ENCODE results near the gene HEXIM1. TPM values are rescaled to one million over a fixed set of nuclear protein-coding genes. Genes with fewer than 3 reads are reported as not detected.

The HEXIM1 gene
- 32.9 and 33.3 TPM in 2 replicates for total RNA-seq
- long read RNA-seq, partial matches to known transcripts = 0 of 3 reads
- long read RNA-seq, other reads (novel, unspliced or antisense) = 0 of 3 reads

GRCh38 chr17:45148183-45149036 is at the start of gene HEXIM1:
Gene HEXIM1 (plus strand): TSS chr17:45148475. CDS start chr17:45149191, 716 bp downstream.
- no peaks in the 10 kb centered on the region for H3K36me3 Mint-ChIP-seq (ENCODE audit: insufficient read depth)

GRCh38 chr17:45098869-45099616 is 49.2 kb upstream of the HEXIM1 start:
- H3K36me3 Mint-ChIP-seq (ENCODE audit: insufficient read depth) = peaks cover 25% of the 10 kb centered on the region
- no peaks in the 10 kb centered on the region for H3K27me3 Mint-ChIP-seq
- peak; percentile 82 for DNase-seq (ENCODE audit: low spot score, unreplicated experiment)
- H3K4me1 Mint-ChIP-seq (ENCODE audit: low read depth) = no peaks in the 10 kb centered on the region
- no peak overlapping the region for H3K4me3 Mint-ChIP-seq (ENCODE audit: low read depth)
- H3K27ac Mint-ChIP-seq = peak overlapping the region; percentile 84
- H3K9me3 Mint-ChIP-seq (ENCODE audit: low read depth) = no peaks in the 10 kb centered on the region
- TF ChIP-seq CTCF (IDR thresholded peaks at IDR 0.05; ENCODE audit: unreplicated experiment) = peak; percentile 95

More at GRCh38 chr17:45148183-45149036, at the start of gene HEXIM1:
- Mint-ChIP-seq H3K27ac (peak within 1 kb of the TSS; percentile 100), H3K4me1 (ENCODE audit: low read depth) (peaks cover 26% of the 10 kb centered on the region), H3K9me3 (ENCODE audit: low read depth) (no peaks in the 10 kb centered on the region), H3K4me3 (ENCODE audit: low read depth) (peak within 1 kb of the TSS; percentile 99), H3K27me3 (no peaks in the 10 kb centered on the region)
- TF ChIP-seq CTCF (IDR thresholded peaks at IDR 0.05; ENCODE audit: unreplicated experiment) = no peak
- DNase-seq (ENCODE audit: low spot score, unreplicated experiment) = peak; percentile 98

- H3K9me3 Mint-ChIP-seq (ENCODE audit: low read depth) = no peaks in the 10 kb centered on the region
- no peaks in the 10 kb centered on the region for H3K27me3 Mint-ChIP-seq
- H3K36me3 Mint-ChIP-seq (ENCODE audit: insufficient read depth) = peaks cover 17% of the 10 kb centered on the region
- peak overlapping the region; percentile 8 for H3K27ac Mint-ChIP-seq
- DNase-seq (ENCODE audit: low spot score, unreplicated experiment) = no peak
- H3K4me1 Mint-ChIP-seq (ENCODE audit: low read depth) = no peaks in the 10 kb centered on the region
- no peak overlapping the region for H3K4me3 Mint-ChIP-seq (ENCODE audit: low read depth)
- no peak for TF ChIP-seq CTCF (IDR thresholded peaks at IDR 0.05; ENCODE audit: unreplicated experiment)
Observed at GRCh38 chr17:45101546-45101882, 46.8 kb upstream of the HEXIM1 start.

GRCh38 chr17:45101883-45102811 is 46.1 kb upstream of the HEXIM1 start:
- DNase-seq (ENCODE audit: low spot score, unreplicated experiment) = no peak
- no peak for TF ChIP-seq CTCF (IDR thresholded peaks at IDR 0.05; ENCODE audit: unreplicated experiment)
- H3K9me3 Mint-ChIP-seq (ENCODE audit: low read depth) = no peaks in the 10 kb centered on the region
- no peaks in the 10 kb centered on the region for H3K27me3 Mint-ChIP-seq
- peaks cover 21% of the 10 kb centered on the region for H3K36me3 Mint-ChIP-seq (ENCODE audit: insufficient read depth)
- H3K4me3 Mint-ChIP-seq (ENCODE audit: low read depth) = no peak overlapping the region
- H3K4me1 Mint-ChIP-seq (ENCODE audit: low read depth) = no peaks in the 10 kb centered on the region
- peak overlapping the region; percentile 8 for H3K27ac Mint-ChIP-seq
